ENCODE measurements around the gene EVI2A. TPM values are rescaled to one million over a fixed set of nuclear protein-coding genes. Genes with fewer than 3 reads are reported as not detected.
A peak's percentile ranks its signal among the peaks of the same experiment; 100 is the strongest.

The EVI2A gene
- polyA plus RNA-seq, 3 donors = 121 to 138 (median 125) TPM

GRCh38 chr17:31310260-31310659 lies 11.2 kb downstream of the EVI2A start:
- peaks cover 38 to 41% of the 10 kb centered on the region in 2 donors for H3K36me3 Mint-ChIP-seq
- peaks cover 48% of the 10 kb centered on the region for H3K4me1 Mint-ChIP-seq
- no peaks in the 10 kb centered on the region for H3K27me3 Mint-ChIP-seq (ENCODE audit: low read depth in 3 of 3)
- H3K36me3 ChIP-seq (replicated peaks in 1 of 2; ENCODE audit: control insufficient read depth in 1 of 2, insufficient read depth in 2 of 2, low read length in 2 of 2) = peaks cover 21 to 28% of the 10 kb centered on the region in 2 donors
- H2AFZ ChIP-seq (ENCODE audit: insufficient read depth, low read depth, low read length, poor library complexity, severe bottlenecking) = peak overlapping the region; percentile 11
- peaks cover 30 to 58% of the 10 kb centered on the region in 2 donors for H3K4me1 ChIP-seq (ENCODE audit: control insufficient read depth in 1 of 2, insufficient read depth in 2 of 2, low read length in 2 of 2)
- intact Hi-C loops (cut with micrococcal nuclease) = loop anchor here in 1 of 2 donors (5.0 to 10.0 kb wide), 2 partner anchors 182 to 355 kb away; no protein-coding TSS in a partner anchor
- no peaks in the 10 kb centered on the region for H3K9me3 ChIP-seq (replicated peaks in 1 of 2; ENCODE audit: control insufficient read depth in 1 of 2, insufficient read depth in 1 of 2, low read length in 2 of 2)
- peaks cover 47% of the 10 kb centered on the region for H4K20me1 ChIP-seq (ENCODE audit: insufficient read depth, low read length)
- no peaks in the 10 kb centered on the region for H3K9me3 Mint-ChIP-seq
- peak overlapping the region; percentile 72 to 86 for H3K27ac ChIP-seq (ENCODE audit: low read depth in 1 of 2, low read length in 2 of 2)
- peak overlapping the region; percentile 98 for H3K4me2 ChIP-seq (replicated peaks; ENCODE audit: extremely low read depth, low read length, poor library complexity, severe bottlenecking)
- peak overlapping the region; percentile 95 for H3K4me3 Mint-ChIP-seq
- peaks cover 92% of the 10 kb centered on the region for H3K79me2 ChIP-seq (ENCODE audit: insufficient read depth, low read length)
- H3K27me3 ChIP-seq (ENCODE audit: control insufficient read depth in 2 of 2, insufficient read depth in 2 of 2, low read length in 2 of 2) = no peaks in the 10 kb centered on the region
- WGBS (ENCODE audit: insufficient coverage) = no CpG with 5 or more reads among the region's 2 CpGs
- peak in 2 of 3 donors; percentile 13 to 27 for DNase-seq
- TF ChIP-seq, protein P1, sequence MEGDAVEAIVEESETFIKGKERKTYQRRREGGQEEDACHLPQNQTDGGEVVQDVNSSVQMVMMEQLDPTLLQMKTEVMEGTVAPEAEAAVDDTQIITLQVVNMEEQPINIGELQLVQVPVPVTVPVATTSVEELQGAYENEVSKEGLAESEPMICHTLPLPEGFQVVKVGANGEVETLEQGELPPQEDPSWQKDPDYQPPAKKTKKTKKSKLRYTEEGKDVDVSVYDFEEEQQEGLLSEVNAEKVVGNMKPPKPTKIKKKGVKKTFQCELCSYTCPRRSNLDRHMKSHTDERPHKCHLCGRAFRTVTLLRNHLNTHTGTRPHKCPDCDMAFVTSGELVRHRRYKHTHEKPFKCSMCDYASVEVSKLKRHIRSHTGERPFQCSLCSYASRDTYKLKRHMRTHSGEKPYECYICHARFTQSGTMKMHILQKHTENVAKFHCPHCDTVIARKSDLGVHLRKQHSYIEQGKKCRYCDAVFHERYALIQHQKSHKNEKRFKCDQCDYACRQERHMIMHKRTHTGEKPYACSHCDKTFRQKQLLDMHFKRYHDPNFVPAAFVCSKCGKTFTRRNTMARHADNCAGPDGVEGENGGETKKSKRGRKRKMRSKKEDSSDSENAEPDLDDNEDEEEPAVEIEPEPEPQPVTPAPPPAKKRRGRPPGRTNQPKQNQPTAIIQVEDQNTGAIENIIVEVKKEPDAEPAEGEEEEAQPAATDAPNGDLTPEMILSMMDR (IDR thresholded peaks at IDR 0.05) = no peak
- peak overlapping the region; percentile 88 for H3K9ac ChIP-seq (ENCODE audit: insufficient read depth, low read length, poor library complexity, severe bottlenecking)
- H3K27ac Mint-ChIP-seq = peak overlapping the region; percentile 91 to 98 (median 96)
- peak overlapping the region; percentile 90 to 100 (median 96) for H3K4me3 ChIP-seq (replicated peaks in 1 of 3; ENCODE audit: low read depth in 2 of 3, low read length in 3 of 3)

GRCh38 chr17:31309556-31309955 lies 11.9 kb downstream of the EVI2A start:
- peak overlapping the region in 1 of 2 donors; percentile 86 for H3K27ac ChIP-seq (ENCODE audit: low read depth in 1 of 2, low read length in 2 of 2)

More at GRCh38 chr17:31309556-31309955, 11.9 kb downstream of the EVI2A start:
- Mint-ChIP-seq H3K36me3 (peaks cover 45 to 48% of the 10 kb centered on the region in 2 donors), H3K4me3 (peak overlapping the region; percentile 95), H3K4me1 (peaks cover 47% of the 10 kb centered on the region), H3K9me3 (peaks cover 0 to 3% (median 0%) of the 10 kb centered on the region in 7 donors), H3K27me3 (ENCODE audit: low read depth in 3 of 3) (no peaks in the 10 kb centered on the region), H3K27ac (peak overlapping the region; percentile 91 to 98 (median 96))
- peak; percentile 75 to 88 (median 78) for DNase-seq
- H3K4me2 ChIP-seq (replicated peaks; ENCODE audit: extremely low read depth, low read length, poor library complexity, severe bottlenecking) = peak overlapping the region; percentile 98
- H3K79me2 ChIP-seq (ENCODE audit: insufficient read depth, low read length) = peaks cover 93% of the 10 kb centered on the region
- peak overlapping the region; percentile 88 for H3K9ac ChIP-seq (ENCODE audit: insufficient read depth, low read length, poor library complexity, severe bottlenecking)
- peak overlapping the region; percentile 90 to 100 (median 96) for H3K4me3 ChIP-seq (replicated peaks in 1 of 3; ENCODE audit: low read depth in 2 of 3, low read length in 3 of 3)
- H3K9me3 ChIP-seq (replicated peaks in 1 of 2; ENCODE audit: control insufficient read depth in 1 of 2, insufficient read depth in 1 of 2, low read length in 2 of 2) = no peaks in the 10 kb centered on the region
- H3K36me3 ChIP-seq (replicated peaks in 1 of 2; ENCODE audit: control insufficient read depth in 1 of 2, insufficient read depth in 2 of 2, low read length in 2 of 2) = peaks cover 28 to 35% of the 10 kb centered on the region in 2 donors
- no CpG with 5 or more reads among the region's 2 CpGs for WGBS (ENCODE audit: insufficient coverage)
- TF ChIP-seq, protein P1 (IDR thresholded peaks at IDR 0.05) = no peak
- H4K20me1 ChIP-seq (ENCODE audit: insufficient read depth, low read length) = peaks cover 54% of the 10 kb centered on the region
- H3K27me3 ChIP-seq (ENCODE audit: control insufficient read depth in 2 of 2, insufficient read depth in 2 of 2, low read length in 2 of 2) = no peaks in the 10 kb centered on the region
- H3K4me1 ChIP-seq (ENCODE audit: control insufficient read depth in 1 of 2, insufficient read depth in 2 of 2, low read length in 2 of 2) = peaks cover 23 to 57% of the 10 kb centered on the region in 2 donors
- H2AFZ ChIP-seq (ENCODE audit: insufficient read depth, low read depth, low read length, poor library complexity, severe bottlenecking) = no peak overlapping the region
- intact Hi-C loops (cut with micrococcal nuclease) = loop anchor here in 1 of 2 donors (10.0 kb wide), 1 partner anchor 485 kb away; the partner anchor contains the start of gene CRLF3

All from CD14-positive monocyte (primary cell).